Thyroid gland (tissue), 4 donors: ENCODE data around the gene TLL1.

Experiments
- POLR2A ChIP-seq, 2 donors: fragments of 450-650 bp; IDR thresholded peaks; one replicate each; pipeline ENCODE4 v1.6.1; 2017; ENCODE audit warnings: antibody characterized with exemption in 2 of 2, mild to moderate bottlenecking in 2 of 2, moderate library complexity in 1 of 2
- TF ChIP-seq, protein P1 (sequence below), 6 experiments: fragments of 200-600 bp in 3 of 6; fragments of 450-650 bp in 3 of 6; sonication (generic) in 3 of 6; IDR thresholded peaks; one replicate each; pipeline ENCODE4 v1.5.1; 2016 to 2019; ENCODE audit warnings: antibody characterized with exemption in 6 of 6, mild to moderate bottlenecking in 2 of 6, inconsistent platforms in 1 of 6, moderate library complexity in 1 of 6

DNA sequence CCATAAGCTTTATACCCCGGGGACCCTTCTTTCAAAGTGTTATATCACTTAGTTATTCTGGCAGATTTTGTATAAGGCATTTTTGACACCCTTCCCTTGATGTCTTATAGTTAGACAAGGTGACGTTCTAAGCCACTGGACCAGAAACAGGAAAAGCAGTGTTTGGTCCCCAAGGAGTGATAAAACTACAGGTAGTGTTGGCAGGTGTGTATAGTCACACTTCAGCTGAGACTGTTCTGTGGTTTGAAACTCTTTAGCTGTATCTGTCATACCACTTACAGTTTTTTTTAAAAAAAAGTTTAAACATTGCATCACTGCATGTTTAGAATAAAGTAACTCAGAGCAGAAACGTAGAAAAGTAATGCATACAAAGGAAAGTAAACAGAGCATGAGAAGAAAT is 48.5 kb downstream of the TLL1 start:
- no peak for TF ChIP-seq POLR2A (IDR thresholded peaks at IDR 0.05)
- TF ChIP-seq, protein P1, sequence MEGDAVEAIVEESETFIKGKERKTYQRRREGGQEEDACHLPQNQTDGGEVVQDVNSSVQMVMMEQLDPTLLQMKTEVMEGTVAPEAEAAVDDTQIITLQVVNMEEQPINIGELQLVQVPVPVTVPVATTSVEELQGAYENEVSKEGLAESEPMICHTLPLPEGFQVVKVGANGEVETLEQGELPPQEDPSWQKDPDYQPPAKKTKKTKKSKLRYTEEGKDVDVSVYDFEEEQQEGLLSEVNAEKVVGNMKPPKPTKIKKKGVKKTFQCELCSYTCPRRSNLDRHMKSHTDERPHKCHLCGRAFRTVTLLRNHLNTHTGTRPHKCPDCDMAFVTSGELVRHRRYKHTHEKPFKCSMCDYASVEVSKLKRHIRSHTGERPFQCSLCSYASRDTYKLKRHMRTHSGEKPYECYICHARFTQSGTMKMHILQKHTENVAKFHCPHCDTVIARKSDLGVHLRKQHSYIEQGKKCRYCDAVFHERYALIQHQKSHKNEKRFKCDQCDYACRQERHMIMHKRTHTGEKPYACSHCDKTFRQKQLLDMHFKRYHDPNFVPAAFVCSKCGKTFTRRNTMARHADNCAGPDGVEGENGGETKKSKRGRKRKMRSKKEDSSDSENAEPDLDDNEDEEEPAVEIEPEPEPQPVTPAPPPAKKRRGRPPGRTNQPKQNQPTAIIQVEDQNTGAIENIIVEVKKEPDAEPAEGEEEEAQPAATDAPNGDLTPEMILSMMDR (IDR thresholded peaks at IDR 0.05), result no peak
